ENCODE measurements around the gene ALKBH5. TPM values are rescaled to one million over a fixed set of nuclear protein-coding genes. Genes with fewer than 3 reads are reported as not detected.

The ALKBH5 gene
- total RNA-seq, 1 experiment from 2014 or later = 69.5 TPM

GRCh38 chr17:18229771-18230170 lies 46.1 kb downstream of the ALKBH5 start:
- peaks cover 21% of the 10 kb centered on the region for H3K4me1 Mint-ChIP-seq (ENCODE audit: insufficient read depth, unreplicated experiment)
- intact Hi-C loops (cut with micrococcal nuclease) = no loop called here
- no peak for TF ChIP-seq CTCF (IDR thresholded peaks at IDR 0.05; ENCODE audit: unreplicated experiment)
- ChIA-PET POLR2A (no interaction called here), CTCF (no interaction called here)
- H3K27me3 Mint-ChIP-seq (ENCODE audit: insufficient read depth, unreplicated experiment) = no peaks in the 10 kb centered on the region
- no peak overlapping the region for H3K4me3 Mint-ChIP-seq (ENCODE audit: unreplicated experiment)
- peaks cover 5% of the 10 kb centered on the region for H3K36me3 Mint-ChIP-seq (ENCODE audit: insufficient read depth, unreplicated experiment)
- BruUV-seq (replicated peaks) = no TSS peak
- H3K9me3 Mint-ChIP-seq (ENCODE audit: unreplicated experiment) = no peaks in the 10 kb centered on the region
- no peak for DNase-seq (ENCODE audit: unreplicated experiment)
- H3K27ac Mint-ChIP-seq (ENCODE audit: low read depth, unreplicated experiment) = no peak overlapping the region

DNA sequence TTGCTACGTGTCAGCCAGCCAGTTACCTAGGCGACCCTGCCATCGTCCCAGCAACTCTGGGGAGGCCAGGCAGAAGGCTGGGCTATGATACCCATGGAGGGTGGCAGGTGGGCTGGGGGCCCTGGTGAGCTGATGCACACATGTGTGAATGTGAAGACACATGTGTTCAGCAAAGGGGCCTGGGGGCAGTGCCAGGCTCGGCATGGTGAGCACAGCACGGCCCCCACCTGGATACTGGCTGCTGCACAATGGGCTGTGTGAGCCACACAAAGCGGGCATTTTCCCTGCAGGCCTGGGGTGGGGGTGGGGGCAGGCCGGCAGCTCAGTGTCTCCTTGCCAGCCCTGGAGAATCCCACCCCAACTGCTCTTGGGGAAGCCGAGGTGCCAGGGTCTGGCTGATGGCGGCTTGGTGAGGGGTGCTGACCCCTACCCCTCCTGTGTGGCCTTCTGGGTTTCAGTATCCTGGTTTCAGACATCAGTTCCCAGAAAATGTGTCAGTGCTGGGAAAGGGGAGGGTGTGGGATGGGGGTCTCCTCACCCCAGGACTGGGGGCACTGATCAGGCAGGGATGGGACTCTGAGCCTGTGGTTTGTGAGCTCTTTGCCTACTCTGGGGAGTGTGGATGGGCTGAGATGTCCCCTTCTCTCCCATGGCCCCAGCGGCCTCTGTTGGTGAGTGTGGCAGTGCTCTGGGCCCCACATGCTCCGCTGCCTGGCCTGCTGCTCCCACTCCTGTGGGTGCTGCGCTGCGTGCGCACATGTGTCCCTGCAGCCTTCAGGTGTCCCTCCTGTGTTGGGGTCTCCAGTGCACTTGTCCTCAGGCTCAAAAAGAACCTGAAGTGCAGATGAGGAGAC lies 46.9 kb downstream of the ALKBH5 start:
- ChIA-PET CTCF (no interaction called here), POLR2A (interaction anchor here (0.9 kb wide), 1 partner anchor 54 kb away, joined by 3 read pairs; no protein-coding TSS in a partner anchor)
- Mint-ChIP-seq H3K27ac (ENCODE audit: low read depth, unreplicated experiment) (no peak overlapping the region), H3K9me3 (ENCODE audit: unreplicated experiment) (no peaks in the 10 kb centered on the region), H3K4me1 (ENCODE audit: insufficient read depth, unreplicated experiment) (peaks cover 28% of the 10 kb centered on the region), H3K4me3 (ENCODE audit: unreplicated experiment) (no peak overlapping the region), H3K27me3 (ENCODE audit: insufficient read depth, unreplicated experiment) (no peaks in the 10 kb centered on the region), H3K36me3 (ENCODE audit: insufficient read depth, unreplicated experiment) (peaks cover 5% of the 10 kb centered on the region)
- intact Hi-C loops (cut with micrococcal nuclease) = no loop called here
- no peak for TF ChIP-seq CTCF (IDR thresholded peaks at IDR 0.05; ENCODE audit: unreplicated experiment)
- DNase-seq (ENCODE audit: unreplicated experiment) = no peak
- BruUV-seq (replicated peaks) = no TSS peak

- ChIA-PET CTCF (no interaction called here), POLR2A (interaction anchor here (0.9 kb wide), 1 partner anchor 54 kb away, joined by 3 read pairs; no protein-coding TSS in a partner anchor)
- H3K4me3 Mint-ChIP-seq (ENCODE audit: unreplicated experiment) = no peak overlapping the region
- TF ChIP-seq CTCF (IDR thresholded peaks at IDR 0.05; ENCODE audit: unreplicated experiment) = no peak
- H3K9me3 Mint-ChIP-seq (ENCODE audit: unreplicated experiment) = no peaks in the 10 kb centered on the region
- no peaks in the 10 kb centered on the region for H3K27me3 Mint-ChIP-seq (ENCODE audit: insufficient read depth, unreplicated experiment)
- no TSS peak for BruUV-seq (replicated peaks)
- H3K36me3 Mint-ChIP-seq (ENCODE audit: insufficient read depth, unreplicated experiment) = peaks cover 5% of the 10 kb centered on the region
- H3K4me1 Mint-ChIP-seq (ENCODE audit: insufficient read depth, unreplicated experiment) = peaks cover 30% of the 10 kb centered on the region
- intact Hi-C loops (cut with micrococcal nuclease) = no loop called here
- no peak overlapping the region for H3K27ac Mint-ChIP-seq (ENCODE audit: low read depth, unreplicated experiment)
- no peak for DNase-seq (ENCODE audit: unreplicated experiment)
These were observed 47.5 kb downstream of the ALKBH5 start for GRCh38 chr17:18231164-18231563.

GRCh38 chr17:18233803-18234518 lies 50.3 kb downstream of the ALKBH5 start:
- intact Hi-C loops (cut with micrococcal nuclease) = no loop called here
- Mint-ChIP-seq H3K4me3 (ENCODE audit: unreplicated experiment) (no peak overlapping the region), H3K9me3 (ENCODE audit: unreplicated experiment) (no peaks in the 10 kb centered on the region), H3K27me3 (ENCODE audit: insufficient read depth, unreplicated experiment) (no peaks in the 10 kb centered on the region), H3K27ac (ENCODE audit: low read depth, unreplicated experiment) (no peak overlapping the region), H3K4me1 (ENCODE audit: insufficient read depth, unreplicated experiment) (peaks cover 15% of the 10 kb centered on the region), H3K36me3 (ENCODE audit: insufficient read depth, unreplicated experiment) (peaks cover 6% of the 10 kb centered on the region)
- BruUV-seq (replicated peaks) = no TSS peak
- no peak for DNase-seq (ENCODE audit: unreplicated experiment)
- no peak for TF ChIP-seq CTCF (IDR thresholded peaks at IDR 0.05; ENCODE audit: unreplicated experiment)
- CTCF ChIA-PET = no interaction called here
- POLR2A ChIA-PET = no interaction called here
